HCT116 (cell line): Measurements from ENCODE around the gene PRSS2.

Experiments
- EZH2 ChIP-seq: fragments of 200-600 bp; sonication (generic); IDR thresholded peaks from 2 replicates; pipeline ENCODE4 v1.6.1; 2017; ENCODE audit warnings: antibody characterized with exemption, mixed run types
- POLR2A ChIP-seq: IDR thresholded peaks from 2 replicates; pipeline ENCODE4 v1.7.0; 2011; ENCODE audit warnings: borderline replicate concordance; ENCODE audit not compliant: insufficient read depth, insufficient read length; ENCODE audit errors: extremely low read depth
- POLR2AphosphoS5 ChIP-seq: IDR thresholded peaks from 2 replicates; pipeline ENCODE4 v1.6.1; 2011; ENCODE audit warnings: mild to moderate bottlenecking, low read depth, low read length, moderate library complexity
- SIN3A ChIP-seq: IDR thresholded peaks from 2 replicates; pipeline ENCODE4 v1.6.1; 2012; ENCODE audit warnings: low read depth
- TF ChIP-seq, protein P1 (sequence below), 3 experiments: fragments of 200-600 bp in 1 of 3; sonication (generic) in 1 of 3; IDR thresholded peaks in 2 of 3; conservative IDR thresholded peaks in 1 of 3; 2 replicates each; pipeline ENCODE4 v1.5.1; 2012 to 2017; ENCODE audit warnings: low read depth in 2 of 3, low read length in 2 of 3, antibody characterized with exemption in 1 of 3, borderline replicate concordance in 1 of 3, control low read depth in 1 of 3, mild to moderate bottlenecking in 1 of 3, mixed read lengths in 1 of 3, mixed run types in 1 of 3, moderate library complexity in 1 of 3; ENCODE audit not compliant: insufficient read depth in 1 of 3
- TF ChIP-seq, protein P2 (sequence below): IDR thresholded peaks from 2 replicates; pipeline ENCODE4 v1.6.1; 2012

DNA sequence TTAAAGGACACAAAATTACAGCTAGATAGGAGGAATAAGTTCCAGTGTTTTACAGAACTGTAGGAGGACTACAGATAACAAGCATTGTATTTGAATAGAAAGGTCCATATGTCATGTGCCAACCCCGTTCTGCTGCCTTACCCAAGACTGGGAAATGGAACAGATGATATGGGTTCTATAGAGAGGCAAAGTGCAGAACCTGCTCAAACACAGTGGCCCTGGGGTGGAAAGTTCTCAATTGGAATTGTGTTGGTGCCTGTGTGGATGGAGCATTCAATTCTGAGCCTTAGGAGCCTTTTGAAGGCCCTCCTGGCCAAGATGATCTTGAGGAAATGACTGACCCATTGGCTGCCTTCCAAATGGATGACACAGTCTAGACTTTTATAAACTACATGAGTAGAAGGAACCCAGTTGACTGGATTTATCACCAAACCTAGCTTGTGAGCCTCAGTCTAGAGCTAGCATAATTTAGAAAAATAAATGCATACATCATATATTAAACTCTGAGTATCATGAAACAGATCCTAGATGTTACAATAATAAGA, 25.6 kb upstream of the PRSS2 start:
- no peak for TF ChIP-seq POLR2AphosphoS5
- no peak for TF ChIP-seq SIN3A
- TF ChIP-seq, protein P1, sequence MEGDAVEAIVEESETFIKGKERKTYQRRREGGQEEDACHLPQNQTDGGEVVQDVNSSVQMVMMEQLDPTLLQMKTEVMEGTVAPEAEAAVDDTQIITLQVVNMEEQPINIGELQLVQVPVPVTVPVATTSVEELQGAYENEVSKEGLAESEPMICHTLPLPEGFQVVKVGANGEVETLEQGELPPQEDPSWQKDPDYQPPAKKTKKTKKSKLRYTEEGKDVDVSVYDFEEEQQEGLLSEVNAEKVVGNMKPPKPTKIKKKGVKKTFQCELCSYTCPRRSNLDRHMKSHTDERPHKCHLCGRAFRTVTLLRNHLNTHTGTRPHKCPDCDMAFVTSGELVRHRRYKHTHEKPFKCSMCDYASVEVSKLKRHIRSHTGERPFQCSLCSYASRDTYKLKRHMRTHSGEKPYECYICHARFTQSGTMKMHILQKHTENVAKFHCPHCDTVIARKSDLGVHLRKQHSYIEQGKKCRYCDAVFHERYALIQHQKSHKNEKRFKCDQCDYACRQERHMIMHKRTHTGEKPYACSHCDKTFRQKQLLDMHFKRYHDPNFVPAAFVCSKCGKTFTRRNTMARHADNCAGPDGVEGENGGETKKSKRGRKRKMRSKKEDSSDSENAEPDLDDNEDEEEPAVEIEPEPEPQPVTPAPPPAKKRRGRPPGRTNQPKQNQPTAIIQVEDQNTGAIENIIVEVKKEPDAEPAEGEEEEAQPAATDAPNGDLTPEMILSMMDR (IDR thresholded peaks at IDR 0.05 in 2 of 3, conservative IDR thresholded peaks at IDR 0.05 in 1 of 3; ENCODE audit: borderline replicate concordance in 1 of 3, insufficient read depth in 1 of 3, low read depth in 2 of 3, low read length in 2 of 3): no peak
- no peak for TF ChIP-seq POLR2A
- TF ChIP-seq, protein P2, sequence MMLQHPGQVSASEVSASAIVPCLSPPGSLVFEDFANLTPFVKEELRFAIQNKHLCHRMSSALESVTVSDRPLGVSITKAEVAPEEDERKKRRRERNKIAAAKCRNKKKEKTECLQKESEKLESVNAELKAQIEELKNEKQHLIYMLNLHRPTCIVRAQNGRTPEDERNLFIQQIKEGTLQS: no peak
- TF ChIP-seq EZH2: no peak
